Type B pancreatic cell (in vitro differentiated cells): ENCODE data around the gene OR52E5. TPM values are rescaled to one million over a fixed set of nuclear protein-coding genes. Genes with fewer than 3 reads are reported as not detected.

Experiments
- DNase-seq: peaks from one replicate; pipeline ENCODE4 v3.0.0; 2021; ENCODE audit warnings: mixed read lengths; ENCODE audit not compliant: unreplicated experiment; ENCODE audit errors: extremely low spot score
- H3K27ac Mint-ChIP-seq: 2 replicates; pipeline ENCODE4 v1.8.0; 2021; ENCODE audit warnings: mild to moderate bottlenecking, mixed read lengths
- H3K27me3 Mint-ChIP-seq: 2 replicates; pipeline ENCODE4 v1.8.0; 2021; ENCODE audit warnings: mixed read lengths
- H3K36me3 Mint-ChIP-seq: 2 replicates; pipeline ENCODE4 v1.8.0; 2021; ENCODE audit warnings: mixed read lengths
- H3K4me1 Mint-ChIP-seq: one replicate; pipeline ENCODE4 v1.8.0; 2021; ENCODE audit warnings: mixed read lengths; ENCODE audit not compliant: unreplicated experiment
- H3K4me3 Mint-ChIP-seq: 2 replicates; pipeline ENCODE4 v1.8.0; 2021; ENCODE audit warnings: mild to moderate bottlenecking, mixed read lengths
- H3K9me3 Mint-ChIP-seq: 2 replicates; pipeline ENCODE4 v1.8.0; 2021; ENCODE audit warnings: mixed read lengths
- CTCF ChIP-seq: fragments of 200-600 bp; sonication (generic); conservative IDR thresholded peaks from 2 replicates; pipeline ENCODE4 v1.5.0; 2021; ENCODE audit warnings: antibody characterized with exemption, mild to moderate bottlenecking
- long read RNA-seq: library from polyadenylated mRNA; unstranded; transcript quantifications from one replicate; pipeline ENCODE4 v2.0.0, GENCODE V29; 2020
- total RNA-seq: library from RNA; stranded (reverse); gene quantifications from 2 replicates; pipeline ENCODE4 v1.2.1, GENCODE V29; 2021; ENCODE audit warnings: low replicate concordance

The OR52E5 gene
- total RNA-seq, result not detected in 2 replicates
- long read RNA-seq, result 0 reads

GRCh38 chr11:5892908-5893307, at the start of gene OR52E5:
OR52E5 (plus strand) TSS chr11:5893208; CDS start chr11:5900777, 7,569 bp downstream.
- TF ChIP-seq CTCF, result no peak
- Mint-ChIP-seq H3K27ac (no peak within 1 kb of the TSS), H3K36me3 (no peaks in the 10 kb centered on the region), H3K4me3 (no peak within 1 kb of the TSS), H3K4me1 (no peaks in the 10 kb centered on the region), H3K27me3 (peaks cover 3% of the 10 kb centered on the region), H3K9me3 (no peaks in the 10 kb centered on the region)
- no peak for DNase-seq

DNA sequence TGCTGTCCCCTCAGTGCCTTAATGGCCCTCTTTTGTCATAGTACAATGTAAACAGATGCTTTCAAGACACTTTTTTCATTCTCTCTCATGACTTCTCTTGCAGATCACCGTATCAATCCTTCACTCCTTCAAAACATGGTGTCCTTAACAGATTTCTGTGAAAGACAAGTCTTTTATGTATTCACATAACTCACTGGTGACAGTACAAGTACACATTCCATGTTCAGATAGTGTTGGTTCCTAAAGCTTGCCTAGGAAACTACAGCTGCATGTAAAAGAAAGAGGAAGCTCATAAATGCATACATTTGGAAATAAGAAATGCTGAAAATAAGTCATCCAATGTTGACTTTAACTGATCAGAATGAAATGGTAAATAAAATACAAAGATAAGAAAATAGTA, 46.3 kb upstream of the OR52E5 start:
- no peak for TF ChIP-seq CTCF
- no peak overlapping the region for H3K27ac Mint-ChIP-seq
- no peaks in the 10 kb centered on the region for H3K4me1 Mint-ChIP-seq
- H3K27me3 Mint-ChIP-seq, result no peaks in the 10 kb centered on the region
- DNase-seq, result no peak
- no peak overlapping the region for H3K4me3 Mint-ChIP-seq
- H3K9me3 Mint-ChIP-seq, result no peaks in the 10 kb centered on the region
- no peaks in the 10 kb centered on the region for H3K36me3 Mint-ChIP-seq

GRCh38 chr11:5847711-5848110, 45.3 kb upstream of the OR52E5 start:
- no peaks in the 10 kb centered on the region for H3K36me3 Mint-ChIP-seq
- no peaks in the 10 kb centered on the region for H3K4me1 Mint-ChIP-seq
- no peak for DNase-seq
- no peaks in the 10 kb centered on the region for H3K27me3 Mint-ChIP-seq
- no peak for TF ChIP-seq CTCF
- no peak overlapping the region for H3K4me3 Mint-ChIP-seq
- no peak overlapping the region for H3K27ac Mint-ChIP-seq
- no peaks in the 10 kb centered on the region for H3K9me3 Mint-ChIP-seq

- H3K9me3 Mint-ChIP-seq, result no peaks in the 10 kb centered on the region
- H3K36me3 Mint-ChIP-seq, result no peaks in the 10 kb centered on the region
- no peak for TF ChIP-seq CTCF
- H3K27me3 Mint-ChIP-seq, result no peaks in the 10 kb centered on the region
- no peaks in the 10 kb centered on the region for H3K4me1 Mint-ChIP-seq
- no peak for DNase-seq
- no peak overlapping the region for H3K27ac Mint-ChIP-seq
- H3K4me3 Mint-ChIP-seq, result no peak overlapping the region
Observed at GRCh38 chr11:5851002-5851401, 42.0 kb upstream of the OR52E5 start.

- Mint-ChIP-seq H3K4me3 (no peak within 1 kb of the TSS), H3K27me3 (peaks cover 6% of the 10 kb centered on the region), H3K4me1 (no peaks in the 10 kb centered on the region), H3K27ac (no peak within 1 kb of the TSS), H3K36me3 (no peaks in the 10 kb centered on the region), H3K9me3 (no peaks in the 10 kb centered on the region)
- DNase-seq, result no peak
- TF ChIP-seq CTCF, result no peak
Observed at GRCh38 chr11:5857590-5857989, 35.4 kb upstream of the OR52E5 start, which contains the start of gene OR52E8. OR52E8 (minus strand) TSS chr11:5857690; CDS start chr11:5857690, 0 bp downstream.

- no peak for TF ChIP-seq CTCF
- H3K9me3 Mint-ChIP-seq, result no peaks in the 10 kb centered on the region
- H3K27me3 Mint-ChIP-seq, result peaks cover 5% of the 10 kb centered on the region
- H3K4me3 Mint-ChIP-seq, result no peak overlapping the region
- no peak for DNase-seq
- H3K36me3 Mint-ChIP-seq, result no peaks in the 10 kb centered on the region
- no peaks in the 10 kb centered on the region for H3K4me1 Mint-ChIP-seq
- H3K27ac Mint-ChIP-seq, result no peak overlapping the region
Observed at GRCh38 chr11:5865826-5866225, 27.2 kb upstream of the OR52E5 start.
